Activated CD8-positive, alpha-beta memory T cell treated with anti-CD3 and anti-CD28 coated beads for 4 hours (primary cell): ENCODE data around the gene TOP1.

Experiments used
- DNase-seq, 2 donors: peaks; one replicate each; pipeline ENCODE4 v3.0.0-alpha.2; 2020; ENCODE audit warnings: low read depth in 2 of 2

The TOP1 gene

GRCh38 chr20:41145821-41146620 lies 117.4 kb downstream of the TOP1 start:
- no peak for DNase-seq

- no peak for DNase-seq
These were observed 119.2 kb downstream of the TOP1 start for GRCh38 chr20:41147767-41148191.

GRCh38 chr20:41148942-41149341 lies 120.3 kb downstream of the TOP1 start:
- DNase-seq = no peak

- DNase-seq = no peak
These were observed 122.0 kb downstream of the TOP1 start for GRCh38 chr20:41150664-41151063.

- no peak for DNase-seq
These were observed 122.7 kb downstream of the TOP1 start for GRCh38 chr20:41151134-41151869.

- DNase-seq = no peak
These were observed 123.6 kb downstream of the TOP1 start for GRCh38 chr20:41152108-41152757.

GRCh38 chr20:41154436-41155176 lies 126.0 kb downstream of the TOP1 start:
- DNase-seq = no peak

GRCh38 chr20:41155261-41155660 lies 126.6 kb downstream of the TOP1 start:
- no peak for DNase-seq

- no peak for DNase-seq
These were observed 129.5 kb downstream of the TOP1 start for GRCh38 chr20:41158082-41158625.

- no peak for DNase-seq
These were observed 130.9 kb downstream of the TOP1 start for GRCh38 chr20:41159547-41159946.

- DNase-seq = no peak
These were observed 132.1 kb downstream of the TOP1 start for GRCh38 chr20:41160686-41161085.

GRCh38 chr20:41161886-41162285 lies 133.3 kb downstream of the TOP1 start:
- no peak for DNase-seq

GRCh38 chr20:41162396-41162795 lies 133.8 kb downstream of the TOP1 start:
- DNase-seq = no peak

- DNase-seq = no peak
These were observed 135.2 kb downstream of the TOP1 start for GRCh38 chr20:41163821-41164220.

- DNase-seq = no peak
These were observed 136.6 kb downstream of the TOP1 start for GRCh38 chr20:41165001-41165882.

- no peak for DNase-seq
These were observed 137.8 kb downstream of the TOP1 start for GRCh38 chr20:41166201-41167117.

GRCh38 chr20:41167118-41167470 lies 138.5 kb downstream of the TOP1 start:
- no peak for DNase-seq

- no peak for DNase-seq
These were observed 139.0 kb downstream of the TOP1 start for GRCh38 chr20:41167481-41168253.
